SU-DHL-6 (cell line): ENCODE results near the gene ENOX2.

Experiments used
- H2AFZ ChIP-seq: fragments of 200-600 bp; sonication (generic); 2 replicates; pipeline ENCODE4 v1.6.1; 2014; ENCODE audit warnings: low read depth, mild to moderate bottlenecking, moderate library complexity, mixed read lengths, antibody characterized with exemption, low read length; ENCODE audit not compliant: severe bottlenecking
- H3F3A ChIP-seq: fragments of 200-600 bp; shearing (Covaris generic); 2 replicates; pipeline ENCODE4 v1.6.0; 2016; ENCODE audit warnings: antibody characterized with exemption, mild to moderate bottlenecking; ENCODE audit not compliant: insufficient read depth
- H3K27ac ChIP-seq: fragments of 200-600 bp; sonication (generic); 2 replicates; pipeline ENCODE4 v1.5.1; 2016; ENCODE audit warnings: low read depth, mild to moderate bottlenecking, low read length, moderate library complexity, mixed read lengths
- H3K27me3 ChIP-seq: fragments of 200-600 bp; sonication (generic), shearing (Covaris generic); 2 replicates; pipeline ENCODE4 v1.6.0; 2014; ENCODE audit warnings: mild to moderate bottlenecking, low read length
- H3K36me3 ChIP-seq: fragments of 200-600 bp; sonication (generic); 2 replicates; pipeline ENCODE4 v1.6.1; 2014; ENCODE audit warnings: mild to moderate bottlenecking, low read length, mixed read lengths
- H3K4me2 ChIP-seq: fragments of 300-600, 200-600 bp; shearing (Covaris generic), sonication (generic); 2 replicates; pipeline ENCODE4 v1.6.0; 2014; ENCODE audit warnings: low read length, low read depth, mild to moderate bottlenecking; ENCODE audit not compliant: poor library complexity, severe bottlenecking
- H3K4me3 ChIP-seq: fragments of 200-600 bp; sonication (generic); 2 replicates; pipeline ENCODE4 v1.5.1; 2014; ENCODE audit warnings: antibody characterized with exemption, low read length, mild to moderate bottlenecking, mixed read lengths; ENCODE audit not compliant: insufficient read depth, poor library complexity, severe bottlenecking
- H3K79me2 ChIP-seq: fragments of 200-600 bp; sonication (generic); 2 replicates; pipeline ENCODE4 v1.6.1; 2014; ENCODE audit warnings: mild to moderate bottlenecking, low read length, moderate library complexity; ENCODE audit not compliant: insufficient read depth
- H3K9ac ChIP-seq: fragments of 200-600 bp; sonication (generic); 2 replicates; pipeline ENCODE4 v1.7.0; 2014; ENCODE audit warnings: mild to moderate bottlenecking, low read length
- H3K9me2 ChIP-seq: fragments of 200-600 bp; sonication (generic); replicated peaks from 2 replicates; pipeline ENCODE4 v1.6.1; 2014; ENCODE audit warnings: low read length; ENCODE audit not compliant: insufficient read depth
- H3K9me3 ChIP-seq: fragments of 200-600 bp; sonication (generic); 2 replicates; pipeline ENCODE4 v1.6.1; 2014; ENCODE audit warnings: low read length, mixed read lengths; ENCODE audit not compliant: insufficient read depth
- H4K20me1 ChIP-seq: fragments of 200-600 bp; sonication (generic); 2 replicates; pipeline ENCODE4 v1.6.1; 2014; ENCODE audit warnings: low read depth, mild to moderate bottlenecking, antibody characterized with exemption, low read length, moderate library complexity, mixed read lengths
- EZH2phosphoT487 ChIP-seq: fragments of 200-600 bp; sonication (generic), shearing (Covaris generic); conservative IDR thresholded peaks from 2 replicates; pipeline ENCODE4 v1.6.1; 2018; ENCODE audit warnings: mild to moderate bottlenecking, antibody characterized with exemption, low read length, moderate library complexity, mixed read lengths
- TF ChIP-seq, protein P1 (sequence below): fragments of 200-600 bp; sonication (generic); IDR thresholded peaks from one replicate; pipeline ENCODE4 v1.5.1; 2017; ENCODE audit warnings: antibody characterized with exemption, mild to moderate bottlenecking, low read length, moderate library complexity; ENCODE audit not compliant: insufficient read depth, poor library complexity, severe bottlenecking

Gene ENOX2

DNA sequence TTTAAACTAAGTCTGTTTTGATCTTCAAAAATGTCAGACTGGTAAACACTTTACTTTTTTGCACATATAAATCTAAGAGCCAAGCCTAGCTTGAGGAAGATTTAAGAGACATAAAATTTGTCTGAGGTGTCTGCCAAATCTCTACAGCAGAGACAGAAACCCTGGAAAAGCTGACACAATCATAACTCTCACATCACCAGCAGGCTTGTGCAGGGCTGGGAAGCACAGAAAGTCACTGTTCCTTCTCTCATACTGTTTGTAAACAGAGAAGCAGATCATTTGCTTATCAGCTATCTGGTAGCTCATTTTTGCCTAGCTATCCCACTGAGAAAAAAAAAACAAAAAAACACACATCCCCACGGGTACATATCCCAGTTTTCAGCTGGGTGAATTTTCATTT is 7.0 kb downstream of the ENOX2 start:
- H3K79me2 ChIP-seq = no peaks in the 10 kb centered on the region
- TF ChIP-seq EZH2phosphoT487 = no peak
- TF ChIP-seq, protein P1, sequence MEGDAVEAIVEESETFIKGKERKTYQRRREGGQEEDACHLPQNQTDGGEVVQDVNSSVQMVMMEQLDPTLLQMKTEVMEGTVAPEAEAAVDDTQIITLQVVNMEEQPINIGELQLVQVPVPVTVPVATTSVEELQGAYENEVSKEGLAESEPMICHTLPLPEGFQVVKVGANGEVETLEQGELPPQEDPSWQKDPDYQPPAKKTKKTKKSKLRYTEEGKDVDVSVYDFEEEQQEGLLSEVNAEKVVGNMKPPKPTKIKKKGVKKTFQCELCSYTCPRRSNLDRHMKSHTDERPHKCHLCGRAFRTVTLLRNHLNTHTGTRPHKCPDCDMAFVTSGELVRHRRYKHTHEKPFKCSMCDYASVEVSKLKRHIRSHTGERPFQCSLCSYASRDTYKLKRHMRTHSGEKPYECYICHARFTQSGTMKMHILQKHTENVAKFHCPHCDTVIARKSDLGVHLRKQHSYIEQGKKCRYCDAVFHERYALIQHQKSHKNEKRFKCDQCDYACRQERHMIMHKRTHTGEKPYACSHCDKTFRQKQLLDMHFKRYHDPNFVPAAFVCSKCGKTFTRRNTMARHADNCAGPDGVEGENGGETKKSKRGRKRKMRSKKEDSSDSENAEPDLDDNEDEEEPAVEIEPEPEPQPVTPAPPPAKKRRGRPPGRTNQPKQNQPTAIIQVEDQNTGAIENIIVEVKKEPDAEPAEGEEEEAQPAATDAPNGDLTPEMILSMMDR = no peak
- no peak overlapping the region for H3K9ac ChIP-seq
- no peaks in the 10 kb centered on the region for H4K20me1 ChIP-seq
- H2AFZ ChIP-seq = no peak overlapping the region
- H3K4me3 ChIP-seq = no peak overlapping the region
- H3K9me3 ChIP-seq = no peaks in the 10 kb centered on the region
- no peaks in the 10 kb centered on the region for H3K27me3 ChIP-seq
- H3K4me2 ChIP-seq = no peak overlapping the region
- H3K9me2 ChIP-seq = no peaks in the 10 kb centered on the region
- no peaks in the 10 kb centered on the region for H3K36me3 ChIP-seq
- no peak overlapping the region for H3K27ac ChIP-seq
- H3F3A ChIP-seq = no peaks in the 10 kb centered on the region

DNA sequence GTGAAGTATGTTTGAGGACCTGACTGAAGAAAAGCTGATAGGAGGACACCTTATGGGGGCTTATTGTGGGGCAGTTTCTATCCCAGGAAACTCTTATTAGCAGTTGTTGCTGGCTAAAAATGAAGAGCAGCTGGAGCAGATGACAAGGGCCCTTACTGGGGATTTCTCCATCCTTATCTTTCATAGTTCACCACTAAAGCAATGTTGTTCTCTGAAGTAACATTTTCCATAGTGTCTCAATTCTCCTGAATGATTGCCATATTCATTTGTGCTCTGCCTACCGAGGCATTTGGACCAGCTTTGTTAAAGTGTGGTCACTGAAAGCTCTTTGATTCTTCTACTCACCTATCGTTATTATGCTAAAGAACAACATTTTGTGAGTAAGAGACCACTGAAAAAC is 7.7 kb downstream of the ENOX2 start:
- no peaks in the 10 kb centered on the region for H3K9me3 ChIP-seq
- H2AFZ ChIP-seq = no peak overlapping the region
- H3K27ac ChIP-seq = no peak overlapping the region
- no peak overlapping the region for H3K4me3 ChIP-seq
- H3K27me3 ChIP-seq = no peaks in the 10 kb centered on the region
- H3K79me2 ChIP-seq = no peaks in the 10 kb centered on the region
- H3K36me3 ChIP-seq = no peaks in the 10 kb centered on the region
- no peak overlapping the region for H3K4me2 ChIP-seq
- TF ChIP-seq EZH2phosphoT487 = no peak
- H3K9ac ChIP-seq = no peak overlapping the region
- no peaks in the 10 kb centered on the region for H4K20me1 ChIP-seq
- H3F3A ChIP-seq = no peaks in the 10 kb centered on the region
- no peaks in the 10 kb centered on the region for H3K9me2 ChIP-seq

DNA sequence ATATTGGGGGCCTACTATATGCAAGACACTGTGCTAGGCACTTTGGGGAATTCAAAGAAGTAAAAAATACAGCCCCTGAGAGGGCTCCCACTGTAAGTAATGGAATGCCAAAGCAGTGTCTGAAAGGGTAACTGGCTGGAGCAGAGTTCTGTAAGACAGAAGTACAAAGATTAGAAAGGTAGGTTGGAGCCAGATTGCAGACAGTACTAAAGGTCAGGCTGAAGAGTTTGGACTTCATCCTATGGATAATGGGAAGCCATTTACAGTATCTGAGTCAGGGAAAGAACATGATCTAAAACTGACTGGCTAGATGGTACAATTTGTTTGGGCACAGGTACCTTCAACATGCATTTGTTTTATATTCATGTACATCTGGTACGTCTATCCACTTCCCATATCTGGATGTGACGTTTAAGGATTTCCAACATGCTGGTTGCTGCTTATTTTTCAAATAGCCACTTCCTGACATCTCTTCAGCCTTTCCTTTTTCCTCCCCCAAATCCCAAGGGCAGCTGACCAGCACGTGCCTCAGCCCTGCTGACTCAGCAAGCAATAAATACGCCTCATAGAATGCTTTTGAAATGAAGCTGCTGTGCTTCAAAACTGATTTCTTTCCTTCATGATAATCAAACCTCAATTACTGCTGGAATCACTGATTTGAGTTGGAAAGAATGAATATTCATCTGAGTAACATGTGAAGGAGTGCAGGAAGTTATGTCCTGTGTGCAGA is 9.5 kb downstream of the ENOX2 start:
- TF ChIP-seq EZH2phosphoT487 = no peak
- TF ChIP-seq, protein P1 = no peak
- H2AFZ ChIP-seq = no peak overlapping the region
- H3K9ac ChIP-seq = no peak overlapping the region
- H3K9me3 ChIP-seq = no peaks in the 10 kb centered on the region
- no peak overlapping the region for H3K27ac ChIP-seq
- H3K27me3 ChIP-seq = no peaks in the 10 kb centered on the region
- no peak overlapping the region for H3K4me2 ChIP-seq
- H3K4me3 ChIP-seq = no peak overlapping the region
- no peaks in the 10 kb centered on the region for H3F3A ChIP-seq
- H3K79me2 ChIP-seq = no peaks in the 10 kb centered on the region
- no peaks in the 10 kb centered on the region for H3K36me3 ChIP-seq
- H4K20me1 ChIP-seq = no peaks in the 10 kb centered on the region
- no peaks in the 10 kb centered on the region for H3K9me2 ChIP-seq

DNA sequence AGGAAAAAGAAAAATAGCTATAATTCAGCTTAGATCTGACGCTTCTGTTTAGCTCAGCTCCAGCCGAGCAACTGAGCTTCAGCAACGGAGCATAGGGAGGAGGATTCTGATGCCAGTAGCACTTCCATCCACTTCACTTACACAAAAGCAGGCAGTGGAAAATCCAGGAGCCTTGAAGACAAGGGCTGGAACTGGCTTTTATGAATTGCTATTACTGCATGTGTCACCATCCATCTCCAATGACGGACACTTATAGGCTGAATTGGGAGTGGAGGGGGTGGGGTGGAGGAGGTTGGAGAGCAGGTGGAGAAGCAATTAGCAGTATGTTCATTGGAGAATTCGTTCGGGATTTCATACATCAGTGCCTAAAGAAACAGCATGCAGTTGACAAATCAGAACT is 15.6 kb downstream of the ENOX2 start:
- Histone ChIP-seq H3K9me3 (no peaks in the 10 kb centered on the region), H3K79me2 (no peaks in the 10 kb centered on the region), H3K4me2 (no peak overlapping the region), H3K9ac (no peak overlapping the region), H3K9me2 (no peaks in the 10 kb centered on the region), H3K4me3 (no peak overlapping the region), H2AFZ (no peak overlapping the region), H3K27ac (no peak overlapping the region), H4K20me1 (no peaks in the 10 kb centered on the region), H3F3A (no peaks in the 10 kb centered on the region), H3K27me3 (no peaks in the 10 kb centered on the region), H3K36me3 (no peaks in the 10 kb centered on the region)
- TF ChIP-seq EZH2phosphoT487 = no peak
- TF ChIP-seq, protein P1 = no peak
